ENCODE data around the gene STAT4. TPM values are rescaled to one million over a fixed set of nuclear protein-coding genes. Genes with fewer than 3 reads are reported as not detected.

STAT4 gene
- total RNA-seq, 1 experiment from 2014 or later, result 0.44 TPM

DNA sequence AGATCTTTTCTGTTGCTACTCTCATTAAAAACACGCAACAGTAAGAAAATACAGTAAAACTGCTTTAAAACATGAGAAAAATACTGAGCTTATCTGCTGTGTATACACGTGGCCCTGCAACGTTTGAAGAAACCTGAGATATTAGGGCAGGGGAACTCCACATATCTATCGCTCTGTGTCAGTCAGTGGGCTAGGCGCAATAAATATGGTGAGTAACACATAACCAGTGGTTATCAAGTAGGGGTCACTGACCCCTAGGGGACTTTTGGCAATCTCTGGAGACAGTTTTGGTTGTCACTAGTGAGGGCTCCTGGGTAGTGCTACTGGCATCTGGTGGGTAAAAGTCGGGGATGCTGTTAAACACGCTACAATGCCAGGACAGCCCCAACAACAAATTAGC, 151.7 kb downstream of the STAT4 start (continued):
- TF ChIP-seq, protein P1, sequence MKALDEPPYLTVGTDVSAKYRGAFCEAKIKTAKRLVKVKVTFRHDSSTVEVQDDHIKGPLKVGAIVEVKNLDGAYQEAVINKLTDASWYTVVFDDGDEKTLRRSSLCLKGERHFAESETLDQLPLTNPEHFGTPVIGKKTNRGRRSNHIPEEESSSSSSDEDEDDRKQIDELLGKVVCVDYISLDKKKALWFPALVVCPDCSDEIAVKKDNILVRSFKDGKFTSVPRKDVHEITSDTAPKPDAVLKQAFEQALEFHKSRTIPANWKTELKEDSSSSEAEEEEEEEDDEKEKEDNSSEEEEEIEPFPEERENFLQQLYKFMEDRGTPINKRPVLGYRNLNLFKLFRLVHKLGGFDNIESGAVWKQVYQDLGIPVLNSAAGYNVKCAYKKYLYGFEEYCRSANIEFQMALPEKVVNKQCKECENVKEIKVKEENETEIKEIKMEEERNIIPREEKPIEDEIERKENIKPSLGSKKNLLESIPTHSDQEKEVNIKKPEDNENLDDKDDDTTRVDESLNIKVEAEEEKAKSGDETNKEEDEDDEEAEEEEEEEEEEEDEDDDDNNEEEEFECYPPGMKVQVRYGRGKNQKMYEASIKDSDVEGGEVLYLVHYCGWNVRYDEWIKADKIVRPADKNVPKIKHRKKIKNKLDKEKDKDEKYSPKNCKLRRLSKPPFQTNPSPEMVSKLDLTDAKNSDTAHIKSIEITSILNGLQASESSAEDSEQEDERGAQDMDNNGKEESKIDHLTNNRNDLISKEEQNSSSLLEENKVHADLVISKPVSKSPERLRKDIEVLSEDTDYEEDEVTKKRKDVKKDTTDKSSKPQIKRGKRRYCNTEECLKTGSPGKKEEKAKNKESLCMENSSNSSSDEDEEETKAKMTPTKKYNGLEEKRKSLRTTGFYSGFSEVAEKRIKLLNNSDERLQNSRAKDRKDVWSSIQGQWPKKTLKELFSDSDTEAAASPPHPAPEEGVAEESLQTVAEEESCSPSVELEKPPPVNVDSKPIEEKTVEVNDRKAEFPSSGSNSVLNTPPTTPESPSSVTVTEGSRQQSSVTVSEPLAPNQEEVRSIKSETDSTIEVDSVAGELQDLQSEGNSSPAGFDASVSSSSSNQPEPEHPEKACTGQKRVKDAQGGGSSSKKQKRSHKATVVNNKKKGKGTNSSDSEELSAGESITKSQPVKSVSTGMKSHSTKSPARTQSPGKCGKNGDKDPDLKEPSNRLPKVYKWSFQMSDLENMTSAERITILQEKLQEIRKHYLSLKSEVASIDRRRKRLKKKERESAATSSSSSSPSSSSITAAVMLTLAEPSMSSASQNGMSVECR (CRISPR knock-in tag; IDR thresholded peaks at IDR 0.05; ENCODE audit: borderline replicate concordance), result no peak
- TF ChIP-seq MYBL2 (CRISPR knock-in tag; IDR thresholded peaks at IDR 0.05), result no peak

- no peak for DNase-seq (ENCODE audit: low spot score)
- Mint-ChIP-seq H3K27ac (no peak overlapping the region), H3K36me3 (peaks cover 82% of the 10 kb centered on the region), H3K27me3 (ENCODE audit: low read depth) (no peaks in the 10 kb centered on the region), H3K9me3 (no peaks in the 10 kb centered on the region), H3K4me1 (no peaks in the 10 kb centered on the region), H3K4me3 (no peak overlapping the region)
- ChIA-PET CTCF (no interaction called here), POLR2A (no interaction called here)
- no peak for ATAC-seq
- TF ChIP-seq ZNF512 (CRISPR knock-in tag; IDR thresholded peaks at IDR 0.05; ENCODE audit: borderline replicate concordance), result no peak
Observed at GRCh38 chr2:190997526-190998113, 153.2 kb downstream of the STAT4 start.

- H3K9me3 Mint-ChIP-seq, result no peaks in the 10 kb centered on the region
- H3K4me3 Mint-ChIP-seq, result no peak overlapping the region
- peaks cover 80% of the 10 kb centered on the region for H3K36me3 Mint-ChIP-seq
- ATAC-seq, result no peak
- ChIA-PET CTCF (interaction anchor here (0.5 to 1.2 kb wide), 4 partner anchors 33 to 205 kb away, joined by 3 to 5 read pairs (median 3); no protein-coding TSS in a partner anchor), POLR2A (no interaction called here)
- no peak overlapping the region for H3K27ac Mint-ChIP-seq
- DNase-seq (ENCODE audit: low spot score), result no peak
- H3K4me1 Mint-ChIP-seq, result no peaks in the 10 kb centered on the region
- no peaks in the 10 kb centered on the region for H3K27me3 Mint-ChIP-seq (ENCODE audit: low read depth)
- TF ChIP-seq ATF1 (CRISPR knock-in tag; IDR thresholded peaks at IDR 0.05) (no peak), OVOL2 (CRISPR knock-in tag; IDR thresholded peaks at IDR 0.05; ENCODE audit: borderline replicate concordance) (no peak), FOXK1 (CRISPR knock-in tag; IDR thresholded peaks at IDR 0.05) (no peak), HMGA2 (CRISPR knock-in tag; IDR thresholded peaks at IDR 0.05) (no peak), RELA (CRISPR knock-in tag; IDR thresholded peaks at IDR 0.05; ENCODE audit: borderline replicate concordance) (no peak), SMAD3 (CRISPR knock-in tag; IDR thresholded peaks at IDR 0.05; ENCODE audit: borderline replicate concordance) (no peak), ZNF281 (CRISPR knock-in tag; IDR thresholded peaks at IDR 0.05) (no peak), ESRRA (CRISPR knock-in tag; IDR thresholded peaks at IDR 0.05; ENCODE audit: borderline replicate concordance) (no peak), MLX (CRISPR knock-in tag; IDR thresholded peaks at IDR 0.05) (no peak)
- TF ChIP-seq, protein P2, sequence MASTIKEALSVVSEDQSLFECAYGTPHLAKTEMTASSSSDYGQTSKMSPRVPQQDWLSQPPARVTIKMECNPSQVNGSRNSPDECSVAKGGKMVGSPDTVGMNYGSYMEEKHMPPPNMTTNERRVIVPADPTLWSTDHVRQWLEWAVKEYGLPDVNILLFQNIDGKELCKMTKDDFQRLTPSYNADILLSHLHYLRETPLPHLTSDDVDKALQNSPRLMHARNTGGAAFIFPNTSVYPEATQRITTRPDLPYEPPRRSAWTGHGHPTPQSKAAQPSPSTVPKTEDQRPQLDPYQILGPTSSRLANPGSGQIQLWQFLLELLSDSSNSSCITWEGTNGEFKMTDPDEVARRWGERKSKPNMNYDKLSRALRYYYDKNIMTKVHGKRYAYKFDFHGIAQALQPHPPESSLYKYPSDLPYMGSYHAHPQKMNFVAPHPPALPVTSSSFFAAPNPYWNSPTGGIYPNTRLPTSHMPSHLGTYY (CRISPR knock-in tag; IDR thresholded peaks at IDR 0.05), result no peak
- TF ChIP-seq, protein P3, sequence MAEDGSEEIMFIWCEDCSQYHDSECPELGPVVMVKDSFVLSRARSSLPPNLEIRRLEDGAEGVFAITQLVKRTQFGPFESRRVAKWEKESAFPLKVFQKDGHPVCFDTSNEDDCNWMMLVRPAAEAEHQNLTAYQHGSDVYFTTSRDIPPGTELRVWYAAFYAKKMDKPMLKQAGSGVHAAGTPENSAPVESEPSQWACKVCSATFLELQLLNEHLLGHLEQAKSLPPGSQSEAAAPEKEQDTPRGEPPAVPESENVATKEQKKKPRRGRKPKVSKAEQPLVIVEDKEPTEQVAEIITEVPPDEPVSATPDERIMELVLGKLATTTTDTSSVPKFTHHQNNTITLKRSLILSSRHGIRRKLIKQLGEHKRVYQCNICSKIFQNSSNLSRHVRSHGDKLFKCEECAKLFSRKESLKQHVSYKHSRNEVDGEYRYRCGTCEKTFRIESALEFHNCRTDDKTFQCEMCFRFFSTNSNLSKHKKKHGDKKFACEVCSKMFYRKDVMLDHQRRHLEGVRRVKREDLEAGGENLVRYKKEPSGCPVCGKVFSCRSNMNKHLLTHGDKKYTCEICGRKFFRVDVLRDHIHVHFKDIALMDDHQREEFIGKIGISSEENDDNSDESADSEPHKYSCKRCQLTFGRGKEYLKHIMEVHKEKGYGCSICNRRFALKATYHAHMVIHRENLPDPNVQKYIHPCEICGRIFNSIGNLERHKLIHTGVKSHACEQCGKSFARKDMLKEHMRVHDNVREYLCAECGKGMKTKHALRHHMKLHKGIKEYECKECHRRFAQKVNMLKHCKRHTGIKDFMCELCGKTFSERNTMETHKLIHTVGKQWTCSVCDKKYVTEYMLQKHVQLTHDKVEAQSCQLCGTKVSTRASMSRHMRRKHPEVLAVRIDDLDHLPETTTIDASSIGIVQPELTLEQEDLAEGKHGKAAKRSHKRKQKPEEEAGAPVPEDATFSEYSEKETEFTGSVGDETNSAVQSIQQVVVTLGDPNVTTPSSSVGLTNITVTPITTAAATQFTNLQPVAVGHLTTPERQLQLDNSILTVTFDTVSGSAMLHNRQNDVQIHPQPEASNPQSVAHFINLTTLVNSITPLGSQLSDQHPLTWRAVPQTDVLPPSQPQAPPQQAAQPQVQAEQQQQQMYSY (CRISPR knock-in tag; IDR thresholded peaks at IDR 0.05), result no peak
Observed at GRCh38 chr2:190996947-190997346, 153.8 kb downstream of the STAT4 start.
